Mononuclear cell (primary cell): ENCODE results near the gene SBF2. TPM values are rescaled to one million over a fixed set of nuclear protein-coding genes. Genes with fewer than 3 reads are reported as not detected.
"Not testable (repeated sequence)": the region's sequence is repeated elsewhere in the genome, so short reads cannot be mapped to it uniquely, and the experiment has no call there.

Experiments used
- H3K27me3 ChIP-seq: 2 replicates; pipeline ENCODE4 v1.6.0; 2011; ENCODE audit warnings: low read length, control low read depth; ENCODE audit not compliant: insufficient read depth
- H3K4me1 ChIP-seq: 2 replicates; pipeline ENCODE4 v1.5.1; 2011; ENCODE audit warnings: mild to moderate bottlenecking, low read length, control low read depth; ENCODE audit not compliant: insufficient read depth
- H3K4me3 ChIP-seq: 2 replicates; pipeline ENCODE4 v1.5.1; 2011; ENCODE audit warnings: mild to moderate bottlenecking, low read length, moderate library complexity
- H3K9me3 ChIP-seq: 2 replicates; pipeline ENCODE4 v1.5.1; 2011; ENCODE audit warnings: low read depth, mild to moderate bottlenecking, control low read depth, low read length
- total RNA-seq: library from RNA; depleted of rRNA; stranded (reverse); fragments of >200 nt; gene quantifications from one replicate; pipeline ENCODE4 v1.2.3, GENCODE V29; 2012

SBF2 gene
- total RNA-seq, 1 donor: 35.1 TPM

GRCh38 chr11:10041748-10042446, 252.1 kb downstream of the SBF2 start:
- Histone ChIP-seq H3K9me3 (peaks cover 22% of the 10 kb centered on the region), H3K27me3 (no peaks in the 10 kb centered on the region), H3K4me3 (no peak overlapping the region), H3K4me1 (peaks cover 10% of the 10 kb centered on the region)

- peaks cover 10% of the 10 kb centered on the region for H3K4me1 ChIP-seq
- H3K4me3 ChIP-seq: no peak overlapping the region
- H3K9me3 ChIP-seq: peaks cover 21% of the 10 kb centered on the region
- H3K27me3 ChIP-seq: no peaks in the 10 kb centered on the region
These were observed 252.7 kb downstream of the SBF2 start for GRCh38 chr11:10041332-10041731.

- Histone ChIP-seq H3K27me3 (no peaks in the 10 kb centered on the region), H3K4me3 (no peak overlapping the region), H3K9me3 (no peaks in the 10 kb centered on the region), H3K4me1 (peaks cover 10% of the 10 kb centered on the region)
These were observed 255.3 kb downstream of the SBF2 start for GRCh38 chr11:10038521-10039302.

- H3K27me3 ChIP-seq, H3K9me3 ChIP-seq: not testable (repeated sequence)
These were observed 258.1 kb downstream of the SBF2 start for GRCh38 chr11:10035932-10036331.

GRCh38 chr11:10032935-10033334, 261.1 kb downstream of the SBF2 start:
- Histone ChIP-seq H3K4me3 (no peak overlapping the region), H3K27me3 (no peaks in the 10 kb centered on the region), H3K9me3 (no peaks in the 10 kb centered on the region), H3K4me1 (no peaks in the 10 kb centered on the region)

More at GRCh38 chr11:10035932-10036331, 258.1 kb downstream of the SBF2 start:
- not testable (repeated sequence) for H3K4me1 ChIP-seq, H3K4me3 ChIP-seq

GRCh38 chr11:10030122-10030490, 263.9 kb downstream of the SBF2 start:
- H3K4me1 ChIP-seq: no peaks in the 10 kb centered on the region

GRCh38 chr11:10029386-10030121, 264.5 kb downstream of the SBF2 start:
- Histone ChIP-seq H3K4me1 (no peaks in the 10 kb centered on the region), H3K9me3 (no peaks in the 10 kb centered on the region), H3K27me3 (no peaks in the 10 kb centered on the region), H3K4me3 (no peak overlapping the region)

More at GRCh38 chr11:10030122-10030490, 263.9 kb downstream of the SBF2 start:
- no peak overlapping the region for H3K4me3 ChIP-seq
- no peaks in the 10 kb centered on the region for H3K9me3 ChIP-seq
- no peaks in the 10 kb centered on the region for H3K27me3 ChIP-seq

- H3K4me1 ChIP-seq: no peaks in the 10 kb centered on the region
- H3K27me3 ChIP-seq: no peaks in the 10 kb centered on the region
- no peak overlapping the region for H3K4me3 ChIP-seq
- no peaks in the 10 kb centered on the region for H3K9me3 ChIP-seq
These were observed 267.5 kb downstream of the SBF2 start for GRCh38 chr11:10026514-10026913.

GRCh38 chr11:10023212-10023611, 270.8 kb downstream of the SBF2 start:
- H3K4me3 ChIP-seq: no peak overlapping the region
- H3K9me3 ChIP-seq: no peaks in the 10 kb centered on the region
- H3K27me3 ChIP-seq: no peaks in the 10 kb centered on the region
- H3K4me1 ChIP-seq: peaks cover 11% of the 10 kb centered on the region

GRCh38 chr11:10022764-10023163, 271.3 kb downstream of the SBF2 start:
- no peaks in the 10 kb centered on the region for H3K27me3 ChIP-seq
- H3K4me3 ChIP-seq: no peak overlapping the region
- H3K4me1 ChIP-seq: peaks cover 15% of the 10 kb centered on the region
- no peaks in the 10 kb centered on the region for H3K9me3 ChIP-seq

GRCh38 chr11:10021563-10021962, 272.5 kb downstream of the SBF2 start:
- Histone ChIP-seq H3K9me3 (no peaks in the 10 kb centered on the region), H3K4me1 (peaks cover 16% of the 10 kb centered on the region), H3K4me3 (no peak overlapping the region), H3K27me3 (no peaks in the 10 kb centered on the region)

- H3K4me1 ChIP-seq: peaks cover 16% of the 10 kb centered on the region
- H3K9me3 ChIP-seq: no peaks in the 10 kb centered on the region
- no peaks in the 10 kb centered on the region for H3K27me3 ChIP-seq
- no peak overlapping the region for H3K4me3 ChIP-seq
These were observed 273.9 kb downstream of the SBF2 start for GRCh38 chr11:10019906-10020682.

- Histone ChIP-seq H3K4me3 (no peak overlapping the region), H3K9me3 (peaks cover 2% of the 10 kb centered on the region), H3K4me1 (peaks cover 16% of the 10 kb centered on the region), H3K27me3 (no peaks in the 10 kb centered on the region)
These were observed 276.1 kb downstream of the SBF2 start for GRCh38 chr11:10017911-10018310.

GRCh38 chr11:10017050-10017449, 277.0 kb downstream of the SBF2 start:
- Histone ChIP-seq H3K27me3 (no peaks in the 10 kb centered on the region), H3K9me3 (peaks cover 11% of the 10 kb centered on the region), H3K4me1 (peaks cover 16% of the 10 kb centered on the region), H3K4me3 (no peak overlapping the region)
